GM21515 (cell line): ENCODE measurements around the gene OSBPL5.

Experiments used
- ATAC-seq: cut with Tn5 transposase; IDR thresholded peaks from one replicate; pipeline ENCODE4 v1.9.1; 2021; ENCODE audit not compliant: unreplicated experiment

OSBPL5 gene

DNA sequence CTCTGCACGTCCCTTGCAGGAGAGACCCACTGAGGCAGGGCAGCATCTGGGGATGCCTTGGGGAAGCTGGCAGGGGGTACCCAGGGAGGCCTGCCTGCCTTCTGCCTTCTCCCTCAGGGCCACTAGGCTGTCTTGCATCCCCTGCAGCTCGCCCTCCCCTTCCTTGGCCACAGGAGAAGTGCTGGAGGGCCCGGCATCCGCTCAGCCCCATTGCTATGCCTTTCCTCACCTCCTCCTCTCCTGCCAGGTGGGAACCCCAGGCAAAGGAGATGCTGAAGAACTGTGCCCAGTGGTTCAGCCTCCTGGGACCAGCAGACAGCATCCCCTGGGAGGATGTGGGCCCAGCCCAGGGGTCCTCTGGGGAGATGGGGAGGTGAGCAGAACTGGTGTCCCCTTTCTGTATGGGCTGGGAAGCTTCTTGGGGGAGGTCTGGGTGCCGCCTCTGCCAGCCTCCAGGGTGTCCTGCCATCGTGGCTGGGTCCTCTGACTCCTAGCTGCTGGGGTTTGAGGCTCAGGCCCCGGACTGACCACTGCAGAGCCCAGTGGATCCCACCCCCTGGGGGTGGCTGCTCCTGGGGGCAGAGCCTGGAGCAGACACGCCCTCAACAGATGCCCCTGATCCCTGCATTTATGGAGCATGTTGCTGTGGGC lies 32.9 kb upstream of the OSBPL5 start:
- ATAC-seq, result no peak

DNA sequence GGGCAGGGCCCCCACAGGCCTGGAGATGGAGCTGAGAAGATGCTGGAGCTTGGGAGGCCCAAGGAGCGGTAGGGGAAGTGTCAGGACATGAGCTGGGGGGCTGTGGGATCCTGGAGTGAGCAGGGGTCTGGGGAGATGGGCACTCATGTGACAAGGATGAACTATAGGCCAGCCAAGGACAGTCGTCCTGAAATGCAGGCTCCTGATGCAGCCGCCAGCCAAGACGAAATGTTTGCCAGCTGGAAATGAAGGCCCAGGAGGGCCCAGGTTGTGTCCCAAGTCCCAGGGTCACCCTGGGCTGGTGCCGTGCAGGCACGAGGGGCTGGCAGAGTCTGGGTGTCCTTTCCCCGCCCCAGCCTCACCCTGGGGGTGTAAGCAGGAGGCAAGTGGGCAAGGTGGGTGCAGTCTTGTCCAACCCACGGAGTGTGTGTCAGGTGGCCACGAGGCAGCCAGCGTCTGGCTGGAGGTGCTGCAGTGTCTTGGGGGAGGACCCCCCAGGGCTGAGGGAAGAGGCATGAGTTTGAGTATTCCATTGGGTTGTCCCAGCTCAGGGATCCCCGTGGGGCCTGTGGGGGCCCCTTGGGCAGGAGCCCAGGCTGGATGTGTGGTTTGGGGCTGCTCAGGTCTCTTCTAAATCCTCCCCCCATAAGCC lies 32.1 kb upstream of the OSBPL5 start:
- no peak for ATAC-seq

DNA sequence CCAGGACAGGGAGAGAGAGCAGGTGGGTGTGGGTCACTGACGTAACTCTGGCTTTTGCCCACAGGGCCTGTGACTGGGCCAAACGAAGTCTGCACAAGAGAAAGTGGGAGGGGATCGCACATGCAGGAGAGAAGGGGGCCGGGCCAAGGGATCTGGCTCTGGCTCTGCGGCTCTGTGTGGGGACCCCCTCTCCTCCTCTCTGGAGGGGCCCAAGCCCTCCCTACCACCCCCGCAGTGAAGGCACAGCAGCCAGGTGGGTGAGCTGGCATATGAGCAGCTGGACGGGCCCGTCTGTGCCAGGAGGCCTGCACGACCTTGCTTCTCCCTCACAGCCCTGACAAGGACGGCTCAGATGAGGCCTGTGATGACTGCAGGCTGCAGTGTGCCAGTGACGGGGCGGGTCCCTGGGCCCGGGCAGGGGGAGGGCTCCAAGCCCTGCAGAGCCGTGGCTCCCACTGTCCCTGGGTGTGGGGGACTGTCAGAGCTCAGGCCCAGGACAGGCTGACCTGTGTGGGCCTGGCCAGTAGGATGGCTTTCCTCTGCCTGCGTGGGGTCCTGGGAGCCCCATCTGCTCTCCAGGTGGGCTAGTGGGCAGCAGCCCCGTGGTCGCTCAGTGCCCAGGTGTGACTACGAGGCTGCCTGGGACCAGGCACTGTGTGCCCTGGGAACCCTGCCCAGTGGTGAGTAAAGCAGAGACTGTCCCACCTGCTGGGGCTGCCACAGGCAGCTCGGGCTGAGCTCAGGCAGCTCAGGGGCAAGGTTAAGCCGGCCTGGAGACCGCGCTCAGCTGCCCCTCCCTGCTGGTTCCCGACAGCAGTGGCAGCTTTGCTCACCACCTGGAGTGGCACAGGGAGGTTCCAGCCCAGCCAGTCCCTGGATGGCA lies 31.3 kb upstream of the OSBPL5 start:
- ATAC-seq, result no peak

DNA sequence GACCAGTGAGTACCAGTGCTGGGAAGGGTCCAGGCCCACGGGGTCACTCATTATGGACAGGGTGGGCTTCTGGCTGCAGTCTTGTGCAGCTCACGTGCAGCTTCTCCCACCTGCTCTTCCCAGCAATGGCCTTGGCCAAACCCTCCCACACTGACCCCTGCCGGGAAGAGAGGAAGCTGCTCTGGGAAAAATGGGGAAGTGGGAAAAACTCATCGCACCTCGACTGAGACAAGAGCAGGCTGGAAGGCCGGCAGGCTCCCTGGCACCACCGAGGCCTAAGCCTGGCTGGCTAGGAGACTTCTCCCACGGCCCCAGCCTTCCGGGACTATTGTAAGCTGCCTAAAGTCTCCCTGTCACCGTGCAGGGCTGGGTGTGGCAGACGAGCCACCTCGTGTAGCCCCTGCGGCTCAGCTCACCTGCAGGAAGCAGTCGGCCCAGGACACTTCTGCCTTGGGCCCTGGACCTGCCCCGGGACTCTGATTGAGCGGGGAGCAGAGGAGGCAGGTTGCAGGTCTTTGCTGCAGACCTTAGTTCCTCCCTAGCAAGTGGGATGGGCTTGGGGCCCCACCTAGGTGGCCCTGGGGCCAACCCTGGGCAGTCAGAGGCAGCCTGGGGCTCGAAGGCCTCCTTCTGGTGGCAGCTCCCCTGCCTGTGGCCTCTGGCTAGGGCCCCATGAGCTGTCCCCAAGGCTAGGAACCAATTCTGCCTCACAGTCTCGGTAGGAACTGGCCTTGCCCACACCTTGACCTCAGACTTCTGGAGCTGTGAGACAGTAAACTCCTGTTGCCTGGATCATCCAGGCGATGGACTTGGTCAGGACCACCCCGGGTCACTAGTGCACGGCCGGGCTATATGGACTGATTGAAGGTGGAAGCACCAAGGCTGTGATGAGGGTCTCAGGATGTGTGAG lies 30.4 kb upstream of the OSBPL5 start:
- no peak for ATAC-seq

DNA sequence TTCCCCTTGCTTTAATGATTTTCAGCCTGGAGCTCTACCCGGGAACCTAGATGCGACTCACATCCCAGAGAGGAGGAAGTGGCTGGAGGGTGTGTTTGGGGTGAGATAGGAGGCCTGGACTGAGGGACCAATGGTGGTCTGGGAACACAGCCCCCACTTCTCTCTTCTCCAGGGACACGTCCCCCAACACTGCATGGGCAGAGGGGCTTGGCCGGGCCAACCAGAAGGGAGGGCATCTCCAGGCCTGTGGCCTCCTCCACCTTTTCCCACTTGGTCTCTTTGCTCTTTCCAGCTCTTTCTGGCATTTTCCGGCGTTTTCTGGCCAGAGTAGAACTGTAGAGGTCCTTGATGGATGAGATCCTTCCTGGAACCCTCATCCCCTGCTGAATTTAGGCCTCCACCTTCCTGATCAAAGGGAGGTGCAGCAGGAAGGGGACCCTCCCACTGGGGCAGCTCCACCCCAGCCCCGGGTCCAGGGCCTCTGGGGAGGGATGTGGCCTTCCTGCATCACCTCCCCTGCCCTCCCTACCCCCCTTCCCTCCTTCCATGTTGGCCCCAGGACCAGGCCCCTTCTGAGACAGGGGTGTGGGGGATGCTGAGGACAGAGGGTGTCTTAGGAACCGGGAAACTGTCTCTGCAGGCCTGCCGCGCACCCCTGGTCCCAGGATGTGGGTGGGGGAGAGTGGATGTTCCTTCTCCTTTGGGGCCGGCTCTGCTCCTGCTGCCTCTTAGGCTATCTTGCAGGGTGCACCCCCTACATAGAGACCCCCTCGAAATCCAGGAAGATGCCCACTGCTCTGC lies 29.1 kb upstream of the OSBPL5 start:
- ATAC-seq, result no peak

DNA sequence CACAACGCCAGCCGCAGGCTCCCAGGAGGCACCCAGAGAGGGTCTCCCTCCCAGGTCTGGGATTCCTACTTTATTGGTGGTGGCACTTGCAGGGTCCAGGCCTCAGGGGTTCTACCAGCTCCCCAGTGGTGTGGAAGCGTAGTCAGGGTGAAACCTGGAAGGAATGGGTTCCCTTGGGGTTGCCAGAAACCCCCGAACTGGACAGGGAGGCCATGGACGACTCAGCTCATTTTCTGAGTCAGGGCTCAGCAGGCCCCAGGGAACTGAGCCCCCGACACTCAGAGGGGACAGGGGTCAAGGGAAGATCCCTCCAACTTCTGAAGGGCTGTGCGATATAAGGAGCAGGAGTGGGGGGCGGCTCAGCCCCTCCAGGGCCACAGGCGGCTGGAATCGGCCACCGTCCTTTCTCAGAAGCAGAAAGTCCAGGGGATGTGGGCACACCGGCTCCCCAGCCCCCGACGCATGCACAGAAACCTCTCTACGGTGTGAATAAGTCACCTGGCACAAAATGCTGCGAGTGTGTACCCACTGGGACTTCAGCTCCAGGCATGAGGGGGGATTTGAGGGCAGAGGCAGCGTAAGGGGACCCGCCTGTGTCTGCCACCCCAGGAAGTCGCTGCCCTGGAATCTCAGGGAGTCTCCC lies 28.4 kb upstream of the OSBPL5 start:
- ATAC-seq, result no peak

DNA sequence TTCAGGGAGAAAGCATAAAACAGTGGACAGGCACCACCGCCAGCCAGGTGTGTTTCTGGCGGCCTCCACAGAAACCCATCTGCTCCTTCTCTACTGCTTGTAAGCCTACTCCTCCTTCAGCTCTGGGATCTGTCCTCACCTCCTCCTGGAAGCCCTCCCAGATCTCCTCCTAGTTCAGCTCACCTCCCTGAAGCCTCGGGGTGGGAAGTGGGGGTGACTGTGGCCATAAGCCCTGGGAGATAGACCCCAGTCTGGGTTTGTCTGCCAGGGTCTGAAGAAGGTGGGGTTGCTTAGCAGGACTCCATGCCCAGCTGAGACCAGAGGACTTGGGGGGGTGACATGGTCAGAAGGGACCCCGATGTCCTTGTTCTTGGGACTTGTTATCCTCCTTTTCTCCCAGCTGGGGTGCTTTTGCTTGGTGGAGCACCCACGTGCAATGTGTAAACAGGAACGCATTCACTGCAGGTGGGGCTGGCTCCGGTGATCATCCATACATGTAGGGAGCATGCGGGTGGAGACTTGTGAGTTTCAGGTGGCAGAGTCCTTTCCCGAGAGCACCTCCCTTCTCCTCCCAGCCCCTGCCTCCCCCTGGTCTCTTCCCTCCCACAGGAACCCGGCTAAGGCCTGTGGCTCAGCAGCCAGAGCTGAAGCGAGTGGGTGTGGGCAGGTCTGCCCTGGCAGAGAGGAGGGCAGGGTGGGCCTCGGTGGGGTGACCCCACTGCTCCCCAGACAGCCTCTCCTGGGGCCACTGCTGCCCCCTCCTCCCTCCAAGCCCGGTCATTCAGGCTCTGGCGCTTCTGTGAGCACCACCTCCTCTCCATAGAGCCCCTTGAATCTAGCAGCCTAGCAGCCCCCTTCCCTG lies 27.6 kb upstream of the OSBPL5 start:
- no peak for ATAC-seq

DNA sequence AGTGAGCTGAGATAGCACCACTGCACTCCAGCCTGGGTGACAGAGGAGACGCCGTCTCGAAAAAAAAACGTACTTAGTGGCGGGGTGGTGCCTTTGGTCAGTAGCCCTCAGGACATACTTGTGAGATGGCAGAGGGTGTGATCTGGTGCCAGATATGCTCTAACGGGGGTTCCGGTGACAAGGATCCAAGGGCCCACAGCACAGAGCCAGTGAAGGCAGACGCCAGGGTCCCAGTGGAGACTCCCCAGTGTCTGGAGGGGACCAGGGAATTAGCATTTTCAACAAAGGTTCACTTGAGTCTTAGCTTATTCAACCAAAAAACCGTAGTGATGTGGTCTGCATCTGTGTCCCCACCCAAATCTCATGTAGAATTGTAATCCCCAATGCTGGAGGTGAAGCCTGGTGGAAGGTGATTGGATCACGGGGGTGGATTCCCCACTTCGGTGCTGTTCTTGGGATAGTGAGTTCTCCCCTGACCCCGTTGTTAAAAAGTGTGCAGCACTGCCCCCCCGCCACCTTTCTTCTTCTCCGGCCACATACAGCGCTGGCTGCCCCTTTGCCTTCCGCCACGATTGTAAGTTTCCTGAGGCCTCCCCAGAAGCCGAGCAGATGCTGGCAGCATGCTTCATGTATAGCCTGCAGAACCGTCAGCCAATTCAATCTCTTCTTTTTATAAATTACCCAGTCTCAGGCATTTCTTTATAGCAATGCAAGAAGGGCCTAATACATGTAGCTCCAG lies 26.6 kb upstream of the OSBPL5 start:
- no peak for ATAC-seq

DNA sequence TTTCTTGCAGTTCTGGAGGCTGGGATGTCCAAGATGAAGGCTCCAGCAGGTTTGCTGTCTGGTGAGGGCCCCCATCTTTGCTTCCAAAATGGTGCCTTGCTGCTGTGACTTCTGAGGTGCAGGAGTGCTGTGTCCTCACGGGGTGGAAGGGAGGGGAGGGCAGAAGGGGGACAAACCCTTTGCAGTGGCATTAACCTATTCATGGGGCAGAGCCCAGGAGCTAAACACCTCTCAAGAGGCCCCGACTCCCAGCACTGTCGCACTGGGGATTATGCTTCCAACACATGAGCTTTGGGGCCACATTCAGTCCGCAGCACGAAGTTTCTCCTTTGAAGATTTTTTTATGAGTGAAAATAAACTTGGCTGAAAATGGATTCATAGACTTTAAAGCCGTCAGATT lies 25.5 kb upstream of the OSBPL5 start:
- ATAC-seq, result no peak

DNA sequence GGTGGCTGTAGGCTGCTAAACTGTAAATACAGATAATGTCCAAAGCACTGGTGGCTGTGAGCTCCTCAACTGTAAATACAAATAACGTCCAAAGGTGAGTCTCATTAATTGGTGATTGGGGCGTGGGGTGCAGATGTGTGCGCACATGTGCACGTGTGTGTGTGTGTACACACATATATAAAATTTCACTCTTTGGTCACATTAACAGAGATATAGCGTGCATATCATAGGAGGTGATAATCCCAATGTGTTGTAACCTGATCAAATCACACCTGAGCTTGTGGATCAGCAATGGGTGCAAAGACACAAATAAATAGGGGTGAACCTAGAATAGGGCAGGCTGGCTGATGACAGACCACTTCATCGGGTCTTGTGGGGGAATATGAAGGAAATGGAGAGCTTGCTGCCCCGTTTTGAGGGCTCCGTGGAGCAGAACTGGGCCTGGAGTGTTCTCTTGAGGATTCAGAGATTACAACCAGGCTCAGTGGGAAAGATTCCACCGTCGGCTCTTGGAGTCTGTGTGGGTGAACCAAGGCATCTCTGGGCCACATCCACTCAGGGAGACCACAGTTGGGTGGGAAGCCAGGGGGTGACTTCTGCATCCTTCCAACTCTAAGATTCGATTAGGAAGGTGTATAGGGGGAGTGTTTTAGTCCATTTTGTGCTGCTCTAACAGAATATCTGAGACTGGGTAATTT lies 24.9 kb upstream of the OSBPL5 start:
- ATAC-seq, result no peak

DNA sequence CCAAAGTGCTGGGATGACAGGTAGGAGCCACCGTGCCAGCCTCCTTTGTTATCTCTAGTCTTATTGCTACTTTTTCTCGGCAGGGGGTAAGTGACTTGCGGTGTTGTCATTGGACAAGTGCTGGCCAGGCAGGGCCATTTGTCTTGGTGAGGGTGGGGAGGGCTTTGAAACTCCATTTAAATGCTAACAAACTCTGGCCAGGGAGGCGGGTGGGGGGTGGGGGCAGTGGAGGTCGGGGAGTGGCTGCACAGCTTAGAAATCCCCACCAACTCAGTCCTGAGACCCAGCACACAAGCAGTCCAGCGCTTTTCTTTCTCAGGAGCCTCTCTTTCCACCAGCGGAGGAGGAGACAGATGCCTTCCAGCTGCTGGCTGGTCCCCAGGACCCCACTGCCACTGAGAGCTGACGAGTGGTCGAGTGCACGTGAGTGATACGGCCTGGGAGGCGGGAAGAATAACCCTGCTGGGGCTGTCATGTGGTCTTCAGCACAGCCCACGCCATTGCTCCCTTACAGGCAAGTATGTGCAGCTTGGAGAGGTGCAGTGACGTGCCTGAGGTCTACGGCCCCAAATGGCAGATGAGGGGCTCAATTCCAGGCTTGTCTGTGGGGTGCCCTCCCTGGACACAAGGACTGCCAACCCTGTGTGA lies 24.2 kb upstream of the OSBPL5 start:
- no peak for ATAC-seq

DNA sequence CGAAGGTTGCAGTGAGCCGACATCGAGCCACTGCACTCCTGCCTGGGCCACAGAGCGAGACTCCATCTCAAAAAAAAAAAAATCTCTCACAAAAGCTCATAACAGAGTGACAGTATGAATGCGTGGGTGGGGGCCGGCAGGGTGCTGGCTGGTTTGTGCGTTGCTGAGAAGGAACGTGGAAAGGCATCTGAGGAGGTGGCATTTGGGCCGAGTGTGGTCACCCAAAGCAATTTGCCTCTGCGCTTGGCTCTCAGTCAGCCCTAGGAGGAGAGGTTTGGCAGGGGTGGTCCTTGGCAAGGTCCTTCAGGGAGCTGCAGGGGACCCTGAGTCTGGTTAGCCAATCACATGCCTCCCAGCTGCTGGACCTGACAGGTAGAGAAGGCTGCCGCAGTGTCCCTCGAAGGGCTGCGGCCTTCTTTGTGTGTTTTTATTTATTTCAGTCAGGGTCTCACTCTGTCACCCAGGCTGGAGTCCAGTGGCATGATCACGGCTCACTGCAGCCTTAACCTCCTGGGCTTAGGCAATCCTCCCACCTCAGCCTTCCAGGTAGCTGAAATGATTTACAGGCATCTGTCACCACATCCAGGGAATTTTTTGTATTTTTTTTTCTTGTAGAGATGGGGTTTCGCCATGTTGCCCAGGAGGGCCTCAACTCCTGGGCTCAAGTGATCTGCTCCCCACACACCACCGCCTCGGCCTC lies 23.5 kb upstream of the OSBPL5 start:
- no peak for ATAC-seq

DNA sequence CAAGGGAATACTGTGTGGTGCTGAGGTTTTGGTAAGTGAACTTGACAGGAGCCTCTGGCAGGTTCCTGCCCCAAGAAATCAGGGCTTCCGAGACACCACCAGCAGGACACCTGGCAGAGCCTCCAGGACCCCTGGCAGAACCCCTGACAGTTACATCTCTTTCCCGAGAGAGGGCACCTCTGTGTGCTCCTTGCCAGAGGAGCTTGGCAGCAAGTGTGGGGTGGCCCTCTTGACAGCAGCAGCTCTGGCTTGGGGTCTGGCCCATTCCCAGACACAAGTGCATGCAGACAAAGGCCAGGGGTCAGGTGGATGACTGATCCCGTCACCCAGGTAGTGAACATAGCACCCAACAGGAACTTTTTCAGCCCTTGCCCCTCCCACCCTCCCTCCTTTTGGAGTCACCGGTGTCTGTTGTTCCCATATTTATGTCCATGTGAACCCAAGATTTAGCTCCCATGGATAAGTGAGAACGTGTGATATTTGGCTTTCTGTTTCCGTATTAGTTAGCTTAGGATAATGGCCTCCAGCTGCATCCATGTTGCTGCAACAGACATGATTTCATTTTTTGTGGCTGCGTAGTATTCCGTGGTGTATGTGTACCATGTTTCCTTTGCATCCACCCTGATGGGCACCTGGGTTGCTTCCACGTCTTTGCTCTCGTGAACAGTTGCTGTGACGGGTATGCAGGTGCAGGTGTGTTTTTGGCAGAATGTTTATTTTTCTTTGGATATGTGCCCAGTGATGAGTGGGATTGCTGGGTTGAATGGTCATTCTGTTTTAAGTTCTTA lies 21.2 kb upstream of the OSBPL5 start:
- no peak for ATAC-seq

DNA sequence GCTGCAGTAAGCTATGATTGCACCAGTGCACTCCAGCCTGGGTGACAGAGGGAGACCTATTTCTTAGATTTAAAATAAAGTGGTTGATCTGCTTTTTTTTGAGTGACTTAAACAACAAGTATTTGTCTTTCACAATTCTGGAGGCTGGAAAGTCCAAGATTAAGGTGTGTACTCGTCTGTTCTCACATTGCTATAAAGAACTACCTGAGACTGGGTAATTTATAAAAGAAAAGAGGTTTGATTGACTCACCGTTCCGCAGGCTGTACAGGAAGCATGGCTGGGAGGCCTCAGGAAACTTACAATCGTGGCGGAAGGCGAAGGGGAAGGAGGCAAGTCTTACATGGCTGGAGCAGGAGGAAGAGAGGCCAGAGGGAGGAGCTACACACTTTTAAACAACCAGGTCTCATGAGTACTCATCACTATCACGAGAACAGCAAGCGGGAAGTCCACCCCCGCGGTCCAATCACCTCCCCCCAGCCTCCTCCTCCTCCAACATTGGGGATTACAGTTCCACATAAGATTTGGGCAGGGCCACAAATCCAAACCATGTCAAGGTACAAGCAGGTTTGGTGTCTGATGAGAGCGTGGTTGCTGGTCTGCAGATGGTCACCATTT lies 19.7 kb upstream of the OSBPL5 start:
- no peak for ATAC-seq

DNA sequence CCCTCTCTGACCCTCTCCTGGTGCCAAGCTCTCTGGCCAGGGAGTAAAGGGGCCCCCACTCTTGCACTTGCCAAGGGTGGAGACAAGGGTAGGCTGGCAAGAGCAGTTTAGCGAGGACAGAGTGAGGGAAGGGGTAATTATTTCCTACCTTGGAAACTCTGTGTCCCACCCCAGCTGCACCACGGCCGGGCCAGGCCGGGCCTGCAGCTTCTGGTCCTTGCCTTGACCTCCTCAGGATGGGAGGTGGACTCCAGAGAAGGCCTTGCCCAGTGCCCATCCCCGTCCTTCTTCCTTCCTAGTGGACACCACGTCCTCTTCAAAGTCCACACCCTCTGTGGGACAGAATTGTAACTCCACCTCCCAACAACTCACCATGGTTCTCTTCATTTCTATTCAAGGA lies 18.4 kb upstream of the OSBPL5 start:
- ATAC-seq, result no peak
